Measurements from ENCODE around the gene TMC7.
A peak's percentile ranks its signal among the peaks of the same experiment; 100 is the strongest.
"Not testable (repeated sequence)": the region's sequence is repeated elsewhere in the genome, so short reads cannot be mapped to it uniquely, and the experiment has no call there.

TMC7 gene

DNA sequence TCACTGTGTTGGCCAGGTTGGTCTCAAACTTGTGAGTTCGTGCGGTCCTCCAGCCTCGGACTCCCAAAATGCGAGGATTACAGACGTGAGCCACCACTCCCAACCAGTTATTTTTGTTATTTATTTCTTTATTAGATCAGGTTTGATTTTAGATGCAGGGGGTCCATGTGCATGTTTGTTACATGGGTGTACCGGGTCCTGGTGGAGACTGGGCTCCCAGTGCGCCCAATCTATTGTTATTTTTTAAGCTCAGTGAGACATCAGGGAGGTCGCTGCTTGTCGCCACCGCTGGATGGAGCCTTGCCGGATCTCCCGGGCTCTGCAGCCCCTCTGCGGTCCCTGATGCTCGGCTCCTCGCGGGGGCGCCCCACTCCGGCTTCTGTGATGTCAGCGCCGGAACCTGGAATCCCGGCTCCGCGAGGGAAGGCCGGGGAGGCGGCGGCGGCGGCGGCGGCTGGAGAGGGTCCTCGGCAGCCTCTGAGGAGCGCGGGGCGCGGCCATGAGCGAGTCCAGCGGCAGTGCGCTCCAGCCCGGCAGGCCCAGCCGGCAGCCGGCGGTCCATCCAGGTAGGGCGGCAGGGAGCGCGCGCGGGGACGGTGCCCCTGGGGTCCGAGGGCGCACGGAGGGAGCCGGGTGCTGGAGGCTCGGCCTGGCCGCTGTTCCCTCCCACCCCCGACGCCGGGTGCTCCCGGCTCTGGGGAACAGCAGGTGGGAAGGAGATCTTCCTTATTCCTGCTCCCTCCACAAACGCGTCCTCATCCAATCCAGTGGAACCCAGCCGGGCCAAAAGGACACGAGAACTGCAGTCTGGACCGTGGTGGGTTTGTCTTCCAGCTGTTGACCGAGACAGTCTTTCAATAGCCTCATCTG lies at the start of gene TMC7:
Gene TMC7, plus strand, starts transcription at position 370 of the 870 bp plus-strand sequence. Its CDS starts 130 bp downstream, at position 500.
- in situ Hi-C loops (cut with HindIII; ENCODE audit: low pct_ligation_motif_present, low pct_unique_long_range_greater_than_20kb, low sequenced_read_pairs): no loop called here

DNA sequence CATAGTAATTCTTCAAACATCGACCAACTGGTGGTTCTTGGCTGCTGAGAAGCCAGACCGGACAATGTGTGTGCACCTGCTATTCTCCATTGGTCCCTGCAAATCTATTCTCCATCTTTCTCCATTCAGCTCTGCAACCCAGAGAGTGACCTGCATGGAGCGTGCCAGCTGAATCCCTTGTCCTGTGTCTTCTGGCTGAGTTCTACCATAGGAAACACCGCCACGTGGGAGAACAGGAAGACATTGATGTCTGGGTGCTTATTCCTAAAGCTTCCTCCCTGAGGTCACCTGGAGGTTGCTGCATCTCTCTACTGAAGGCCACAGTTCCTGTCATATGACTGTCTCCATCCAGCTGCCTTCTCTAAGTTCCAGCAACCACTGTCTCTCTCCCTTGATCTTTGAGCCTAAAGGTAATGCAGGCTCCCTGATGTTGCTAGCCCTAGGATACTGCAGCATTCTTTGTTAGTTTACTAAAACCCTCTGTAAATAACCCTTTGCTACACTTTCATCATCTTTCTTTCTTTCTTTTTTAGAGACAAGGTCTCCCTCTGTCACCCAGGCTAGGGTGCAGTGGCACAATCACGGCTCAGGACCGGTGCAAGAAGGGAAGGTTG lies 46.9 kb upstream of the TMC7 start:
- in situ Hi-C loops (cut with HindIII; ENCODE audit: low pct_ligation_motif_present, low pct_unique_long_range_greater_than_20kb, low sequenced_read_pairs): no loop called here

More for the DNA sequence above, at the start of gene TMC7:
- DNase-seq: peak; percentile 93

DNA sequence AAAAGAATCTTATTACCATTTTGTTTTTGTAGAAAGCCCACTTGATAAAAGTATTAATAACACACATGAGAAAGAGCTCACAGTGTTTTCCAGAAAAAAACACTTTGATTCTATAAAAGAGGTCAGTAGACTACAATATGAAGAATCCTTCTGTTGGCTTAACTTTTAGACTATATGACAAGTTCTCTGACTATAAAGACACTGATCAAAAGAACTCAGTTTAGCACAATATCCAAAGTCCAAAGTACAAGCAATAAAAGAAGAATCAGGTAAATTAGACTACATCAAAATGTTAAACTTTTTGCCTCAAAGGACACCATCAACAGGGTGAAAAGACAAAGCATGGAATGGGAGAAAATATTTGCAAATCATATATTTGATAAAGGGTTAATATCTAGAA lies 46.3 kb upstream of the TMC7 start:
- in situ Hi-C loops (cut with HindIII; ENCODE audit: low pct_ligation_motif_present, low pct_unique_long_range_greater_than_20kb, low sequenced_read_pairs): no loop called here
- no peak for DNase-seq

More for the DNA sequence above, 46.9 kb upstream of the TMC7 start:
- DNase-seq: no peak

DNA sequence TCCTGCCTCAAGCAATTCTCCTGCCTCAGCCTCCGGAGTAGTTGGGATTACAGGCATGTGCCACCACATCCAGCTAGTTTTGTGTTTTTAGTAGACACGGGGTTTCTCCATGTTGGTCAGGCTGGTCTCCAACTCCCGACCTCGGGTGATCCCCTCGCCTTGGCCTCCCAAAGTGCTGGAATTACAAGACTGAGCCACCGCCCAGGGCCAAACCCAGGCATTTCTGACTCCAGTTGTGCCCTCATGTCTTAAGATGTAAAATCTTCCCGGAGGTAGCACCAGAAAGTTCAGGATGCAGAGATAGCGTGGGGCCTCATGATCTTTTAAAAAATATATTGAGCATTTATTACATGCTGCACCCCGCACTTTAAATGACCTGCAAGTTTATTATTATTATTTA lies 44.7 kb upstream of the TMC7 start:
- no peak for DNase-seq
- in situ Hi-C loops (cut with HindIII; ENCODE audit: low pct_ligation_motif_present, low pct_unique_long_range_greater_than_20kb, low sequenced_read_pairs): no loop called here

DNA sequence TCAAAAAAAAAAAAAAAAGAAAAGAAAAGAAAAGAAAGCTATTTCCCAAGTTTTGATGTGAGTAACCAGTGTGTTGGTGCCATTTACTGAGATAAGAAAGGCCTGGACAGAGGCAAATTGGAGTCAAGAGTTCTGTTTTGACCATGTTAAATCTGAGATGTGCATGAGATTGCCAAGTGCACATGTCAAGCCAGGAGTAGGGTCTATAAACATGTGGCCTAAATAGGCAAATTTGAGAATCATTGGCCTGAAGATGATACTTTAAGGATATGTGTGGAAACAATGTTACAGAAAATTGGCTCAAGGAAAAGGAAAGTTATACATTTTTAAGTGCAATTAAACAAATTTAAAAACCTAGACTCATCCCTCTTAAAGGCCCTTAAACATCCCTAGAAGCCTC lies 42.3 kb upstream of the TMC7 start:
- in situ Hi-C loops (cut with HindIII; ENCODE audit: low pct_ligation_motif_present, low pct_unique_long_range_greater_than_20kb, low sequenced_read_pairs): no loop called here
- DNase-seq: no peak

DNA sequence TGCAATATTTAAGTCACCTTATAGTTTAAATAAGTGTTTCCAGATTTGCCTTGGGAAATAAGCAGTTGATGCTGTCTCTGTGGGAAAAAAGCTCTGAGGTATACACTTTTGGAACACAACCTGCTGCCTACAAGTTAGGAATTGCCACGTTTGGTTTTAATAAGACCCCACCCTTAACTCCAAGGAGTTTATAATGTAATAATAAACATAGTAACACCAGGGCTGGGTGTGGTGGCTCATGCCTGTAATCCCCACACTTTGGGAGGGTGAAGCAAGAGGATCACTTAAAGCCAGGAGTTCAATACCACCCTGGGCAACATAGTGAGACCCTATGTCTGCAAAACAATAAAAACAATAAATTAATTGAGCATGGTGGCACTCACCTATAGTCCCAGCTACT lies 41.7 kb upstream of the TMC7 start:
- no peak for DNase-seq
- in situ Hi-C loops (cut with HindIII; ENCODE audit: low pct_ligation_motif_present, low pct_unique_long_range_greater_than_20kb, low sequenced_read_pairs): no loop called here

DNA sequence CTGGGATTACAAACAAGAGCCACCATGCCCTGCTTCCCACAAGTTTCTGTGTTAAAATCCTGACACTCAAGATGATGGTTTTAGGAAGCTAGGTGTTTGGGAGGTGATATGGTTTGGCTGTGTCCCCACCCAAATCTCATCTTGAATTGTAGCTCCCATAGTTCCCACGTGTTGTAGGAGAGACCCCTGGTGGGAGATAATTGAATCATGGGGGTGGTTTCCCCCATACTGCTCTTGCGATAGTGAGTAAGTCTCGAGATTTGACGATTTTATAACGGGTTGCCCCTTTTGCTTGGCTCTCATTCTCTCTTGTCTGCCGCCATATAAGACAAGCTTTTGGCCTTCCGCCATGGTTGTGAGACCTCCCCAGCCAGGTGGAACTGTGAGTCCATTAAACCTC lies 40.3 kb upstream of the TMC7 start:
- no peak for DNase-seq
- in situ Hi-C loops (cut with HindIII; ENCODE audit: low pct_ligation_motif_present, low pct_unique_long_range_greater_than_20kb, low sequenced_read_pairs): no loop called here

DNA sequence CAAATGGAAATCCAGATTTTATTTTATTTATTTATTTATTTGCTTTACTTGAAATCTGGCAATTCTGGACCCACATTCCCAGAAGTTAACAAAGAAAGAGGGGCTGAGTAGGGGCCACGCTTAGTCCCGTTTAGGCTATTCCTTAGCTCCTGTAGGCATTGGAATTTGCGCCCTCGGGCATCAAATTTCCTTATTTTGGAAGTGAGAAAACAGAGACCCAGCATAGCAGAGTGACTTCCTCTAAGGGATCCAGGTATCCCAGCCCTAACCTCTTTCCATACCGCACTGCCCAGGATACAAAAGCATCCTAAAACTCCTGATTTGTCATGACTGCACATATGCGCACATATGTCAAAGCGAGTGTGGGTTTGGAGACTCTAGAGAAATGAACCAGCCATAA lies 38.5 kb upstream of the TMC7 start:
- no peak for DNase-seq
- in situ Hi-C loops (cut with HindIII; ENCODE audit: low pct_ligation_motif_present, low pct_unique_long_range_greater_than_20kb, low sequenced_read_pairs): no loop called here

DNA sequence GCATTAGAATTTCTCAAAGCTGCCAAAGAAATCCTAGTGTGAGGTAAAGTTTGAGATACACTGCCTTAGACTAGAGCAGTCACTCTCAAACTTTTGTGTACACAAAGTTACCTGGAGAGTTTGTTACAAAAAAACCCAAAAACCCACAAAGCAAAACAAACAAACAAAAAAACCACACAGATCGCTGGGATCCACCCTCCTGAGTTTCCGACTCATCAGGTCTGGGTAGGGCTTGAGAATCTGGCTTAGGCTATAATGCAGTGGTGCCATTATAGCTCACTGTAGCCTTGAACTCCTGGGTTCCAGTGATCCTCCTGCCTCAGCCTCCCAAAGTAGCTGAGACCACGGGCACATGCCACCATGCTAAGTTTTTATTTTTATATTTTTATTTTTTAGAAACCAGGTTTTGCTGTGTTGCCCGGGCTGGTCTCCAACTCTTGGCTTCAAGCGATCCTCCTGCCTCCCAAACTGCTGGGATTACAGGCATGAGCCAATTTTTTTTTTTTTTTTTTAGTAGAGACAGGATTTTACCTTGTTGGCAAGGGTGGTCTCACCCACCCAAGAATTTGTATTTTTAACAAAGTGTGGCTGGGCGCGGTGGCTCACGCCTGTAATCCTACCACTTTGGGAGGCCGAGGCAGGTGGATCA lies 35.2 kb upstream of the TMC7 start:
- DNase-seq: no peak
- in situ Hi-C loops (cut with HindIII; ENCODE audit: low pct_ligation_motif_present, low pct_unique_long_range_greater_than_20kb, low sequenced_read_pairs): no loop called here

DNA sequence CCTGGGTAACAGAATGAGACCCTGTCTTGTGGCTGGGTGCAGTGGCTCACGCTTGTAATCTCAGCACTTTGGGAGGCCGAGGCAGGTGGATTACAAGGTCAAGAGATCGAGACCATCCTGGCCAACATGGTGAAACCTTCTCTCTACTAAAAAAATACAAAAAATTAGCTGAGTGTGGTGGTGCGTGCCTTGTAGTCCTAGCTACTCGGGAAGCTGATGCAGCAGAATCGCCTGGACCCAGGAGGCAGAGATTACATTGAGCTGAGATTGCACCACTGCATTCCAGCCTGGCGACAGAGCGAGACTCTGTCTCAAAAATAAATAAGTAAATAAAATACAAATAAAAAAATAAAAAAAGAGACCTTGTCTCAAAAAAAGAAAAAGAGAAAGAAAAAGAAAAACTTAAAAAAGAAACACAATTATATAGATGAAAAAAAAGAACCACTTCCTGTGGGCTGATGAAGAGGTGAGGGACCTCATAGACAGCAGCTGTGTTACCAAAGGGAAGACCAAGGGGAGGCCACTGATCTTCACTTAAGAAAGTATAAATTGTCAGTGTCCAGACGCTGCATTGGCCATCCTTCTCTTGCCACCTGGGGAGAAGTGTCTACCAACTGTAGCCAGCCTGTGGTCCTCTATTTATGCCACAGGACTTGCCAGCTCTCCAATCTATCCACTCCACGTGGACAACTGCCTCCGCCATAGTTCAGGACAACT lies 33.1 kb upstream of the TMC7 start:
- DNase-seq: no peak

DNA sequence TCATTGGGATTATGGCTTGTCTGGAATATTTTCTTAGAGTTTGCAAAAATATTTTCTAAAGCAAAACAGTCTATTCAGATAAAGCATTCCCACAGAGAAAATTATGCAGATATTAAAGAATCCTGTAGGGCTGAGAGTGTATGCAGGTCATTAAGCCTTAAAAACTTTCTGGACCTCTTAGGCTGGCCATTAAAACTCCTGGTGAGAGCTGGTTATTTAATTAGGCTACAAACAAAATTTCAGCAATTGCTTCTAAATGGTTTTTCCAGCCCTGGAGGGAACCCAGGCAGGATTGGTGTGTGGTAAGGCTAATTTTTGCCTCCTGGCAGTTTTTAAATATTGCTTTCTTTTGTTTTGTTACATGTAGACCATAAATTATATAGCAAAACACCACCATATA lies 30.2 kb upstream of the TMC7 start:
- in situ Hi-C loops (cut with HindIII; ENCODE audit: low pct_ligation_motif_present, low pct_unique_long_range_greater_than_20kb, low sequenced_read_pairs): no loop called here
- no peak for DNase-seq

More for the DNA sequence above, 33.1 kb upstream of the TMC7 start:
- in situ Hi-C loops (cut with HindIII; ENCODE audit: low pct_ligation_motif_present, low pct_unique_long_range_greater_than_20kb, low sequenced_read_pairs): no loop called here

DNA sequence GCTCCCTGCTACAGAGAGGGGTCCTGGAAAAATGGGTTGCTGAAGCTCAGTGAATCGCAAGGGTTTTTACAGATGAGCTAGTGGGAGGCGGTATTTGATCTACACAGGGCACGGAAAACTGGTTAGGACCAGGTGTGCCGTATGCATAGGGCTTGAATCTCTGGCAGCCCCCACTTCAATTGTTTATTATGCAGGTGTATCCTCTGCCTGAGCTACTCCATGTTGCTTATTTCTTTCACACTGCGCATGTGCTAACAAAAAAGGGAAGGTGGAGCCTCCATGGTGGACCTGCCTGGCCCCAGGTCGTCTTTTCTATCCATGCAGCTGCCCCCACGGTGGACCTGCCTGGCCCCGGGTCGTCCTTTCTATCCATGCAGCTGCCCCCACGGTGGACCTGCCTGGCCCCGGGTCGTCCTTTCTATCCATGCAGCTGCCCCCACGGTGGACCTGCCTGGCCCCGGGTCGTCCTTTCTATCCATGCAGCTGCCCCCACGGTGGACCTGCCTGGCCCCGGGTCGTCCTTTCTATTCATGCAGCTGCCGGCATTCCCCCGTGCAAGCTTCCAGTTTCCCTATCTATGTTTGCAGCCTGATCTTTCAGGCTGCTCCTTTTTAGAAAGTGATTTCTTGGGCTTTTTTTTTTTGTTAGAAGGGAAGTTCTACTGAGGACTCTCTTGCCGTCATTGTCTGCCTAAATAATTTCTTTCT lies 27.7 kb upstream of the TMC7 start:
- in situ Hi-C loops (cut with HindIII; ENCODE audit: low pct_ligation_motif_present, low pct_unique_long_range_greater_than_20kb, low sequenced_read_pairs); DNase-seq: not testable (repeated sequence)

DNA sequence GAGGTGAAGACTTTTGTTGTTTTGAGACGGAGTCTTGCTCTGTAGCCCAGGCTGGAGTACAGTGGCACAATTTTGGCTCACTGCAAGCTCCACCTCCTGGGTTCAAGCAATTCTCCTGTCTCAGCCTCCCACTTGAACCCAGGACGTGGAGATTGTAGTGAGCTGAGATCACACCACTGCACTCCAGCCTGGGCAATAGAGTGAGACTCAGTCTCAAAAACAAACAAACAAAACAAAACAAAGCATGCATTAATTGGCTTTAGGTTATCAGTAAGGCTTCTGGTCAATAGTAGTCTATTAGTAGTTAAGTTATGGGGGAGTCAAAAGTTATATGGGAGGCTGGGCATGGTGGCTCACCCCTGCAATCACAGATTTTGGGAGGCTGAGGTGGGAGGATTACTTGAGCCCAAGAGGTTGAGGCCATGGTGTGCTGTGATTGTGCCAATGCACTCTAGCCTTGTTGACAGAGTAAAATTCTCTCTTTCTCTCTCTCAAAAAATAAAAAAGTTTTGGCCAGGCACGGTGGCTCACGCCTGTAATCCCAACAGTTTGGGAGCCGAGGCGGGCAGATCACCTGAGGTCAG lies 27.0 kb upstream of the TMC7 start:
- DNase-seq; in situ Hi-C loops (cut with HindIII; ENCODE audit: low pct_ligation_motif_present, low pct_unique_long_range_greater_than_20kb, low sequenced_read_pairs): not testable (repeated sequence)

DNA sequence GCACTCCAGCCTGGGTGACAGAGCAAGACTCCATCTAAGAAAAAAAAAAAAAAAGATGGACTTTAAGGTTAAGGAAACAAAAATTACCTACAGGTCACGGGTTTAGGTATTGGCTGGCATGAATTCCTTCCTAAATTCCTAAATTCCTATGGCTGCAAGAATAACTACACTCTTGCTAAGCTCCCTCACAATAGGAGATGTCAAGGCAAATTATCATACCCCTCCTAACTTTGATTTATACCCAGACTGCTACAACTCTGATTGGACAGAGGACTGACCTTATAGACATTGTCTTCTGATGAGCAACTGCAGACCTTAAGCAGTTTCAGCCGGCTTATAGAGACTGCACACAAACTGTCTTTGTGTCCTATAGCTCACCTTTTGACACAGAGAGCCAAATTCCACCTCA lies 25.1 kb upstream of the TMC7 start:
- in situ Hi-C loops (cut with HindIII; ENCODE audit: low pct_ligation_motif_present, low pct_unique_long_range_greater_than_20kb, low sequenced_read_pairs): no loop called here
- no peak for DNase-seq

DNA sequence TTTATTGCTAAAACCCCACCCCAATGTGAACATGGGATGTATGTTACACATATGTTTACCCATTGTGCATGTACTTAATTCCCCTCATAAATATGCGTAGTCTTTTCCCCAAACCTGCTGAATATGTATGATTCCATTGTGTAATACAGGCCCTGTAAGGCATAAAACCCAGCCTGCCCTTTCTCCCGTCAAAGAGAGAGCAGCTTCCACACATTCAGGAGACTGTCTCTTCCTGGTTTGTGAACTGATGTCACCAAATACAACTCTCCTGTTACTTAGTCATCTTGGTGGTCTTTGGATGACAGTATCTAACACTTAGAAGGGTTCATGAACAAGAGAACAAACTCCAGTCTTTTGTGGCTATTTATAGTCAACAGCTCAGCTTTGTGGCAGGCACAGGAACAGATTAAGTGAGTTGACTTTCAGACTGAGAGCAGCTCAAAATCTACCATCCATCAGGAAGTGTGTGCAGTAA lies 24.7 kb upstream of the TMC7 start:
- in situ Hi-C loops (cut with HindIII; ENCODE audit: low pct_ligation_motif_present, low pct_unique_long_range_greater_than_20kb, low sequenced_read_pairs): no loop called here
- DNase-seq: no peak

DNA sequence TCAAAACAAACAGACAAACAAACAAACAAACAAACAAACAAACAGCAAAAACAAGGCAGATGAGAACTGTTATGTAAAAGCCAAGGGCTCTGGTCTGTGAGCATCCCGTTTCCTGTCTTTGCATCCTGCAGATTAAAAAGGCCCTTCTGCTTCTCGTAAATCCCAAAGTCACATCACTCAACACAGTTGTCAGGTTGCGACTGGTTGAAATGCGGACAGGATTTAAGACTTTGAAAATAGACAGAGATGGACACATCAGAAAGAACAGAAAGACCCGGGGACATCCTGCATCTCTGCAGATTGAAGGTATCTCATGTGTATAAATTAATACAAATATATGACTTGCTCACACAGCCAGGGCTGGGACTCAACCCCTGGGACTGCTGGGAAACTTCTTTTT lies 18.2 kb upstream of the TMC7 start:
- in situ Hi-C loops (cut with HindIII; ENCODE audit: low pct_ligation_motif_present, low pct_unique_long_range_greater_than_20kb, low sequenced_read_pairs): no loop called here
- no peak for DNase-seq

DNA sequence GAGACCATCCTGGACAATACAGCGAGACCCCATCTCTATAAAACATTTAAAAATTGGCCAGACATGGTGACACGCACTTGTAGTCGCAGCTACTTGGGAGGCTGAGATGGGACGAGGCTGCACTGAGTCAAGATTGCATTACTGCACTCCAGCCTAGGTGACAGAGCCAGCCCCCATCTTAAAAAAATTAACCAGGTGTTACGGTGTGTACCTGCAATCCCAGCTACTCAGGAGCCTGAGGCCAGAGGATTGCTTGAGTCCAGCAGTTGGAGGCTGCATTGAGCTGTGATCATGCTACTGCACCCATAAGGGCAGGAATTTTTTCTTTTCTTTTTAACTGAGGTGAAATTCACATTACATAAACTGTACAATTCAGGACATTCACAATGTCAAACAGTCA lies 16.9 kb upstream of the TMC7 start:
- no peak for DNase-seq
- in situ Hi-C loops (cut with HindIII; ENCODE audit: low pct_ligation_motif_present, low pct_unique_long_range_greater_than_20kb, low sequenced_read_pairs): no loop called here
